MM.1S (cell line): ENCODE measurements around the gene CDC42BPA.

ENCODE experiments used
- EZH2 ChIP-seq: fragments of 300-600 bp; sonication (generic); optimal IDR thresholded peaks from 2 replicates; pipeline ENCODE3; 2017; ENCODE audit warnings: low read depth, mild to moderate bottlenecking, antibody characterized with exemption, low read length, mixed read lengths
- TF ChIP-seq, protein P1 (sequence below): fragments of 300-600 bp; sonication (generic); IDR thresholded peaks from 2 replicates; pipeline ENCODE4 v1.5.1; 2016; ENCODE audit warnings: antibody characterized with exemption, low read length, mixed read lengths

DNA sequence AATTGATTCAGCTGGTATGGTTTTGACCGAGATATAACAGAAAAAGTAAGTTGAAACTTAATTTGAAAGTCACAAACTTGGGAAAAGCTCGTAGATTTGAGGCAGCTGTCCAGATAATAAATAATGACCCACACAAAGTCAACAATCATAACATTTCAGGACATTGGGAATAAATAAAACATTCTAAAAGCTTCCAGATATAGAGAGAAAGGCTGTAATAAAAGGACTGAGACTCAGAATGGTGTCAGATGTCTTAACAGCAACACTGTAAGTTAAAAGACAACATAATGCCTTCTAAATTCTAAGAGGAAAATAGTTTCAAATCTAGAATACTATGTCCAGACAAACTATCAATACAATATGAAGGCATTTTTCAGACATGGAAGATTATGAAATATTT is 163.3 kb downstream of the CDC42BPA start:
- TF ChIP-seq, protein P1, sequence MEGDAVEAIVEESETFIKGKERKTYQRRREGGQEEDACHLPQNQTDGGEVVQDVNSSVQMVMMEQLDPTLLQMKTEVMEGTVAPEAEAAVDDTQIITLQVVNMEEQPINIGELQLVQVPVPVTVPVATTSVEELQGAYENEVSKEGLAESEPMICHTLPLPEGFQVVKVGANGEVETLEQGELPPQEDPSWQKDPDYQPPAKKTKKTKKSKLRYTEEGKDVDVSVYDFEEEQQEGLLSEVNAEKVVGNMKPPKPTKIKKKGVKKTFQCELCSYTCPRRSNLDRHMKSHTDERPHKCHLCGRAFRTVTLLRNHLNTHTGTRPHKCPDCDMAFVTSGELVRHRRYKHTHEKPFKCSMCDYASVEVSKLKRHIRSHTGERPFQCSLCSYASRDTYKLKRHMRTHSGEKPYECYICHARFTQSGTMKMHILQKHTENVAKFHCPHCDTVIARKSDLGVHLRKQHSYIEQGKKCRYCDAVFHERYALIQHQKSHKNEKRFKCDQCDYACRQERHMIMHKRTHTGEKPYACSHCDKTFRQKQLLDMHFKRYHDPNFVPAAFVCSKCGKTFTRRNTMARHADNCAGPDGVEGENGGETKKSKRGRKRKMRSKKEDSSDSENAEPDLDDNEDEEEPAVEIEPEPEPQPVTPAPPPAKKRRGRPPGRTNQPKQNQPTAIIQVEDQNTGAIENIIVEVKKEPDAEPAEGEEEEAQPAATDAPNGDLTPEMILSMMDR: no peak
- TF ChIP-seq EZH2: no peak
